CD1c-positive myeloid dendritic cell (primary cell): Measurements from ENCODE around the gene FAM47C.
"Not testable (repeated sequence)": the region's sequence is repeated elsewhere in the genome, so short reads cannot be mapped to it uniquely, and the experiment has no call there.

Experiments used
- DNase-seq: peaks from one replicate; pipeline ENCODE4 v3.0.0-alpha.2; 2016; ENCODE audit errors: extremely low spot score

FAM47C gene

DNA sequence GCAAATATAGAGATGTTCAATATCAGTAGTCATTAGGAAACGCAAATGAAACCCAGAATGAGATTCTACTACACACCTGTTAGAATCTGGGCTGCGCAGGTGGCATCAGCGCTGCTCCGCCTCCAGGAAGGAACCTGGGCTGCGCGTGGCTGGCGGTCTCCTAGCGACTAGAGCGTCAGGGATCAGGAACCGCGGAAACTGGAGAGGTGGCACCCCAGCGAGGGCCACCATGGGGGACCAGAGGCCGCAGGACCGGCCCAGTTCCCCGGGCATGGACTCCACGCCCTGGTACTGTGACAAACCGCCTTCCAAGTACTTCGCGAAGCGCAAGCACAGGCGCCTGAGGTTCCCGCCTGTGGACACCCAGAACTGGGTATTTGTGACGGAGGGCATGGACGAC is at the start of gene FAM47C:
TSS of gene FAM47C (plus strand) at position 185 of the 400 bp plus-strand sequence. CDS start at position 230, 45 bp downstream.
- not testable (repeated sequence) for DNase-seq

GRCh38 chrX:36961590-36961989 is 46.6 kb upstream of the FAM47C start:
- no peak for DNase-seq

DNA sequence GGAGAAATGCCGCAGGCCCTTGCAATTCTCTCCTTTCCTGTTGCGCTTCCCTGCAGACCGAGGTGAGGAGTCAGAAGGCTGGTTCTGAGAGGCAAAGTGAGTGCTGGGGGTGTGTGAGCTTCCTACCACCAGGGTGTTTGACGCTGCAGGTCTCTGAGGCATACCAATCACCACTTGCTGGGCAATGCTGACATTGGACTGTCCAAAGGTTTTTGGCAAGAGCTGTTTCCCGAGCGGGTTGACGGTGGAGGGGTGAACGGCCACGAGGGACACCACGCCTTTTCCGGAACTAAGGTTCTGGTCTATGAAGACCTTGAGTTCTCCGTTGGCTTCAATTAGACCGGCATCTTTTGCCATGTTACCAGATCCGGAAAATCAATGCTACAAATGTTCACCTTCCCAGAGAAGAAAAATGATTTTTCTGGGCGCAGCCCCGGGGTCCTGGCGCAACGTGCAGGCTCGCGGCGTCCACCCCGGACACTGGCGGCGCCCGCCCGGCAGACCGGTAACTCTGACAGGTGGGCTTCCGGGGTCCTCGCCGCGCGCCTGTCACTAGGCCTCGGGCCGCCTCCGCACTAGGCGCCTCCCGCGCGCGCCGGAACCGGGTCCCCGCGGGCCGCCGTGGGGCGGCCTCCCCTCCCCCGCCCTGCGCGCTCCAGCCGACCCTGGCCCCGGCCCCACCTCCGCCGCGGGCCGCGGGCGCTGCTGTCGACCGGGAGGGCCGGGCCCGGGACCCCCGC is 44.9 kb upstream of the FAM47C start:
- DNase-seq, result no peak

GRCh38 chrX:36963852-36964251 is 44.3 kb upstream of the FAM47C start:
- DNase-seq, result no peak

DNA sequence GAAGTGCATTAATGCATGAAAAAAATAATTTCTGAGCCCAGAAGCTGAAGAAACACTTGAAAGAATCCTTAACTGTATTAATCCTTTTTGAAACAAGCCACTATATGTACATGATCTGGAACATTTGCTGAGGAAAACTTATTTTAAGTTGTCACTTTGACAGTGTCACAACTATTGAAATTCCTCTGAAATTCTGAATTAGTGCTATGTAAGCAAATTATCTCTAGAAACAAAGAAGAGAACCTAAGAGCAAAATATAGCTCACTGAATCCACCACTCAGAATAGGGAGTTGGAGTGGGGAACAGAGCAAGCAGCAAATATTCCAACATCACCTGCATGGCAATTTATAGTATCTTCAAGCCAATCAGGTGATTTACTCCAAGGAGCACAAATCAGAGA is 34.6 kb upstream of the FAM47C start:
- no peak for DNase-seq

DNA sequence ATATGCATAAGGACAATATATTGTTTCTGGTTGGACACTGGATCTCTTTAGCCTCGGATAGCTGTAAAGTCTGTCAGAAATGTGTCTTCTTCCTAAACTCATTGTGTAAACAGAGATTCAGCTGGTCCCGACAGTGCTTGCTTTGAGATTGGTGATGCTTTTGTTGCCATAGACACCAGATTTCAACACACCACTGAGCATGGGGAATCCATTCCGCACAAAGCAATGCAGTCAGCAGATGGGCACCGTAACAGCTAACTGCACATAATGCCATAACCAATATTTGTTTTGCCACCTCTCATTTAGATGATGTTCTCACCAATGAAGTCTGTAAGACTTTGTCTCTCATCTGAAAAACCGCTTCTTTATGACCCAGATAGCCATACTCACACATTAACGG is 33.3 kb upstream of the FAM47C start:
- no peak for DNase-seq

GRCh38 chrX:36978886-36979285 is 29.3 kb upstream of the FAM47C start:
- no peak for DNase-seq

GRCh38 chrX:36983831-36984230 is 24.3 kb upstream of the FAM47C start:
- DNase-seq, result no peak

DNA sequence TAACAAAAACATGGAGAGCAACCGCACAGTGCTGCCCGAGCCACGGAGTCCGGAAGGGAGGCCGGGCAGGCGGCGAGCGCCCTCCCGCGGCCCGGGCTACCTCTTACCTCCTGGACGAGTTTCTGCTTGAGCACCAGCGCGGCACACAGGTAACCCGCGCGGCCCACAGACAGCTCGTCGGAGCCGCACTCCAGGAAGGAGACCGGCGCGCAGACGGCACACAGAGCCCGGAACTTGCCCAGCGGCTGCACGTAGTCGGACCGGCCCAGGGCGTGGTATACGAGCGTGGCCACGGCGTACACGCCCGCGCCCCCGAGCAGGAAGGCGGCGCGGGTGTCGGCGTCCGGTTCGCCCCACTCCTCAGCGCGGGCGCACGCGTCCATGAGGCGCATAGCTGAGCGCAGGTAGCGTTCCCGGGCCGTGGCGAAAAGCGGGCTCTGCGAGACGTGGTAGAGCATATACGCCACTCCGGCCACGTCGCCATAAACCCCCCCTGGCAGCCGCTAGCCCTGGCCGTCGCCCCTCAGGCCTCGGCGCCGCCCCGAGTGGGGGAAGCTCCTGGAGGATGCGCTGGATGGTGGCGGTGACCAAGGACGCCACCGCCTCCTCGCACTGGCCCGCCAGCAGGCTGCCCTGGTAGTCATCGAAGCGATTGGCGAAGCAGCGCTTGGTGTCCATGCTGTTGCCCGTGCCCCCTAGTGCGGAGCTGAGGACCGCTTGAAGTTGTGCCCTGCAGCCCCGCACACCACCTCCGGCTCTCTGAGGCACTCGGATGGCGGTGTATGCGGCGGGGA is 22.6 kb upstream of the FAM47C start:
- DNase-seq, result not testable (repeated sequence)

- DNase-seq, result no peak
Observed at GRCh38 chrX:36986231-36986630, 21.9 kb upstream of the FAM47C start.

GRCh38 chrX:36987212-36987611 is 21.0 kb upstream of the FAM47C start:
- DNase-seq, result not testable (repeated sequence)

DNA sequence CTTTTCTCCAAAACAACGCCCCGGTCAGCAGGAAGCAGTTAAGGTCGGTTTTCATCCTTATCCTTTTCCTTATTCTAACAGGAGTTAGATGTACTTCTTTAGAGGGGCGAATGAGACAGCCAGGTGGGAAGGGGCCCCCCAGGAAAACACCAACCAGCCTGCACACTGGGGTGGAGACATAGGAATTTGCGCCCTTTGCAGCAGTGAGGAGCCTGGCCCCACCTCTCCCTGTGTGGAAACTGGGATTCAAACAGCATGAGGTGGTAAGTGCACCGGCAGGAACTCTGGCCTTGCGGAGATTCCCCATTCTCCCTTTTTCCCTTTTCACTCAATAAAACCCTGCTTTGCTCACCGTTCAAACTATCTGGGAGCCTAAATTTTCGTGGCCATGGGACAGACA is 8.0 kb upstream of the FAM47C start:
- no peak for DNase-seq

- DNase-seq, result no peak
Observed at GRCh38 chrX:37010496-37010895, 2.3 kb downstream of the FAM47C start.

DNA sequence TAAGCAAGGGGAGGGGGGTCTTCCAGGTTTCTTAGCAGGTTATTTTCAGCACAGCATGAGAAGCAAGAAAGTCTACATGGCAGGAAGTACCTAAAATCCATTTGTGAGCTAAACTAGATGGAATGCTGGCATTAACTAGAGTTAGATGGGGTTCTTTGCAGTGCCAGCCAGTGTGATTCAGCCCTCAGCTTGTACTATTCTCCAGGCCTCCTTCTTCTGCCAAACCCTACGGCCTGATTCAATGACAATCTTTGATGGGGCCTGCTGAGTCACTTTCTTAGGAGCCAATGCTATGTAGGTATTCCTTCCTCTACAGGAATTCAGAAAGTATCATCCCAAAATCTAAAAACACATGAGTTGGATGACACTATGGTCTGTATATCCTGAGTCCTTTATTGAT is 26.1 kb downstream of the FAM47C start:
- DNase-seq, result not testable (repeated sequence)

DNA sequence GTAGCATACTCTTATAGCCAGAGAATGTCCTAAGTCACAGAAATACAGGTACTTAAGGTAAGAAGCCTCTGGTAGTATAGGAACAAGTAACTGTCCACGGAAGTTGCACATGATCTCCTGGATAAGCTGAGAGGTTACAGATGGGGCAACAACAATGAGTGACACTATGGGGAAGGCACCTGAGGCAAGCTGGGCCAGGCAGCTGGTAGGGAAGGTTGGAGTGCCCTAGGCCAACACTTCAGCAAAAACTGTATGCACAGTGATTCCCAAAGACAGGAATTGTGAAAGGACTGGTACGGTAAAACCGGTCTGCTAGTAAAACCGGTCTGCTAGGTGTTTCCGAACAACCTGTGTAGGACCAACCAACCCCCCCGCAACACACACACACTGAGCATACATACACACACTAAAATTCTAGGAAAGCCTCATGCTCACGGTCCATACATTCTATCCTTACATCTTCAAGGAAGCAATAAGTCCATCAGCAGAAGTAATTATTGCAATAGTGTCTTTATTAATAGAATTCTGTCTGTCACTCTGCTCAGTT is 28.6 kb downstream of the FAM47C start:
- not testable (repeated sequence) for DNase-seq

GRCh38 chrX:37038814-37039213 is 30.6 kb downstream of the FAM47C start:
- DNase-seq, result not testable (repeated sequence)

DNA sequence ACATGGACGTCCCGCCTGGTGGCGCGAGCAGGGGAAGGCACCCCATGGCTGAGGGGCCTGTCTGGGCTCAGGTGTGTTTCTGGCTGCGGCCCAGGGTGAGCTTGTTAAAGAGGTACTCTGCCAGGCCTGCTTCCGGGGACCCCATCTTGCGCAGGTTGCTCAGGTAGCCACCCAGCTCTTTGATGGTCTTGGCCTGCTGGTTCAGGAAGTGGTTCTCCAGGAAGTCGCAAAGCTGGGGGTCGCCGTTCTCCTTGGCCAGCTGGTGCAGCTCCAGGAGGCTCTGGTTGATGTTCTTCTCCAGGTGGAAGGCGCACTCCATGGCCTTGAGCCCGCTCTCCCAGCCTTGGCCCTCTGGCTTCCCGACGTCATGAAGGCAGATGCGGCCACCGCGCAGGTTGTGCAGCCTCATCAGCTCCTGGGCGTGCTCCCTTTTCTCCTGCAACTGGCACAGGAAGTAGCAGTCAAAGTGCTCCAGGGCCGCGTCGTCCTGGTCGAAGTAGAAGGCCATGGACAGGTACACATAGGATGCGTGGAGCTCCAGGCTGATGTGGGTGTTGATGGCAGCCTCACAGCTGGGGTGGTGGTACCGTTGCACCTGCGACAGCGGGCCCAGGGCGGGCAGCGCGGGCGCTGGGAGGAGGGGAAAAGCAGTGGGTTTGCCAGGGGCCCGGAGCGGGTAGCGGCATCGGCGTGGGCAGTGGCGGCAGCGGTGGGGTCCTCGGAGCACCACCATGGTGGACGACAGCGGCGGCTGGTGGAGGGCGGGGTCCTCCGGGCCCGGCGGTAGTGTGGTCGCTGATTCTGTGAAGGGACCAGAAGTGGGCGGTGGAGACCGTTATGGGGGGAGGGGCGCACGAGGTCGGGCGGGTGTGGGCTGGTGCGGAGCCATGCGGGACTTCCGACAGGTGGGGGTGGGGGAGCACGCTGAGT is 35.1 kb downstream of the FAM47C start:
- not testable (repeated sequence) for DNase-seq

GRCh38 chrX:37047776-37048175 is 39.6 kb downstream of the FAM47C start:
- DNase-seq, result no peak

GRCh38 chrX:37057572-37057971 is 49.4 kb downstream of the FAM47C start:
- DNase-seq, result not testable (repeated sequence)

DNA sequence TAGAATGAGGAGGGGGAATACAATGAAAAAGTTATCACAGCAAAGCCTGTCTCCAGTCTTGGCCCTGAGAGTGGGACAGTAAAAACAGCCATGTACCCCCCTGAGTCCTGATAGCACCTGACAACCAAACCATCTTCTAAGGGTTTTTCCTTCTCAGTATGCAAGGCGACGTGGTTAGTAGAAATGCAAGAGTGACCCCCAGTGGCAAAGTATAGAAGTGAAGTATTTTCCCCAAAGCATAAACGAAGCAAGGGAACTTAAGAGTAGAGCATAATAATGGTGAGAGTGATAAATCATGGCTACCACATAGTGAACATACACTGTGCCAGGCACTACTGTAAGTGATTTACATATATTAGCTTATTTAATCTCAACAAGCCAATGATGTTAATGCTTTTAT is 52.8 kb downstream of the FAM47C start:
- peak; percentile 4 for DNase-seq
